Right cardiac atrium (tissue), 5 donors: ENCODE measurements around the gene MAP3K6. TPM values are rescaled to one million over a fixed set of nuclear protein-coding genes. Genes with fewer than 3 reads are reported as not detected.

Experiments
- ATAC-seq, 2 donors: fragments of 200-7000 bp; cut with Tn5 transposase; one replicate each; pipeline versions ENCODE4 v1.8.0 to v1.9.1; 2020; ENCODE audit warnings: moderate library complexity in 2 of 2, mild to moderate bottlenecking in 1 of 2
- DNase-seq, 3 donors: peaks; one replicate each; pipeline ENCODE4 v3.0.0-alpha.2; 2020
- H3K27ac ChIP-seq: one replicate; pipeline ENCODE4 v1.5.1; 2013; ENCODE audit warnings: mild to moderate bottlenecking, low read length, control low read depth, moderate library complexity
- H3K27me3 ChIP-seq: one replicate; pipeline ENCODE4 v1.6.1; 2013; ENCODE audit not compliant: control insufficient read depth, insufficient read depth
- H3K4me1 ChIP-seq: one replicate; pipeline ENCODE4 v1.6.1; 2013; ENCODE audit warnings: low read length; ENCODE audit not compliant: control insufficient read depth, insufficient read depth
- H3K4me3 ChIP-seq: one replicate; pipeline ENCODE4 v1.5.1; 2013; ENCODE audit warnings: low read length, control low read depth
- H3K9me3 ChIP-seq: one replicate; pipeline ENCODE4 v1.6.1; 2013; ENCODE audit warnings: low read length; ENCODE audit not compliant: control insufficient read depth
- WGBS: extraction: QIAGEN DNeasy Blood & Tissue Kit; methylation state at CpG from one replicate; pipeline ENCODE4 v1.1.7; 2013; 5-methylcytosine and 5-hydroxymethylcytosine counted together
- intact Hi-C, 4 donors: fragments of 100-400 bp; cut with DNase I; formaldehyde crosslinking; loops; one replicate each; pipeline versions ENCODE4 v1.11.0 to v1.14.0; 2022 to 2023
- polyA plus RNA-seq: library from polyadenylated mRNA; stranded (reverse); fragments of 200-250 nt; gene quantifications from one replicate; pipeline ENCODE4 v1.2.3, GENCODE V29; 2013
- total RNA-seq, 4 donors: library from RNA; stranded (reverse); fragmentation: NEBNext Ultra II Directional; extraction: Animal tissue kit (Norgen Biotek cat#: 25700); gene quantifications; one replicate each; pipeline ENCODE4 v1.2.1, GENCODE V29; 2021
- donor health status: healthy with polysubstance abuse.
- donor health status: DM: no; HTN: yes; CAD: no.
- donor health status: DM: no; HTN: no; CAD: no.
- donor health status: DM: no; HTN: yes; CAD: no; lungs with severe emphysema.
- donor health status: DM: yes; HTN: yes; CAD: no.

Gene MAP3K6
- total and polyA plus RNA-seq, 5 donors = 40.7 to 52.7 (median 47.5) TPM

DNA sequence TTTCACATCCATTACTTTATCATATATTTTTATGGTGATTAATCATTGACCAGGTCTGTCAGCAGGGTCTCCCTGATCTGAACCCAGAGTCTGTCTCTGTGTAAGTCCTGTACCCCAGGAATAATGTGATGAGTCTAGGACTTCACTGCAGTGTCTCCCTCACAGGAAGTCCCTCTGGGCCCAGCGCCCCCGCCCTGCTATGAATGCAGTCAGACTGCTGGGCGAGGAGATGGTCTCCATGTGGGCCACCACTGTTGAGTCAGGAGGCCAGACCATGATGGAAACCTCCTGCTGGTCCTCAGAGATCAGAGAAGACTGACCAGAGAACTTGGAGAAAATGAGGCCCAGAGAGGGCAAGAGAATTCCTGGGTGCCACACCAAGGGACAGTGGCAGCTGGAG, 35.3 kb downstream of the MAP3K6 start:
- Histone ChIP-seq H3K9me3 (no peaks in the 10 kb centered on the region), H3K4me1 (peaks cover 9% of the 10 kb centered on the region), H3K4me3 (no peak overlapping the region), H3K27me3 (no peaks in the 10 kb centered on the region), H3K27ac (peak overlapping the region; percentile 36)
- peak in 1 of 3 donors; percentile 37 for DNase-seq
- no peak for ATAC-seq
- intact Hi-C loops = no loop called here
- 86% methylated on average over 3 of the region's 3 CpGs for WGBS

DNA sequence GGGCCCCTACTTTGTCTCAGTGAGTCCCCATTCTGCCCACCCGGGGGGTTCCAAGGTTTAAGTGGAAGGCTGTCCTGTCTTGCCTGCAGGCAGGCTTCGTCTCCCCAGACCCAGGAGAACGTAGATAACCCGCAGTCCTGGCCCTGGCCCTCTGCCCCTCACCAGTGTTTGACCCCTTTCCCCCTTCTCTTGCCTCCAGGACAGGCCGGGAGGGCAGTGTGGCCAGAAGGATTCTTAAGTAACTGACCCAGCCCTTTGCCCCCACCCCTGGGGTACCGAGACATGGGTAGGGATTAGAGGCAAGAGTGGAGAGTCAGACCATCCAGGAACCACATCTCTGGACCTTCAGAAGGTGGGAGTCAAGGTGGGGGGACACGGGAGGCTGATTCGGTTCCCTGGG, 36.0 kb downstream of the MAP3K6 start:
- no peak for ATAC-seq
- no peaks in the 10 kb centered on the region for H3K9me3 ChIP-seq
- WGBS = 81% methylated on average over 8 of the region's 8 CpGs
- H3K4me1 ChIP-seq = peaks cover 9% of the 10 kb centered on the region
- no peaks in the 10 kb centered on the region for H3K27me3 ChIP-seq
- DNase-seq = peak in 2 of 3 donors; percentile 18 to 38
- intact Hi-C loops = no loop called here
- no peak overlapping the region for H3K27ac ChIP-seq
- no peak overlapping the region for H3K4me3 ChIP-seq

DNA sequence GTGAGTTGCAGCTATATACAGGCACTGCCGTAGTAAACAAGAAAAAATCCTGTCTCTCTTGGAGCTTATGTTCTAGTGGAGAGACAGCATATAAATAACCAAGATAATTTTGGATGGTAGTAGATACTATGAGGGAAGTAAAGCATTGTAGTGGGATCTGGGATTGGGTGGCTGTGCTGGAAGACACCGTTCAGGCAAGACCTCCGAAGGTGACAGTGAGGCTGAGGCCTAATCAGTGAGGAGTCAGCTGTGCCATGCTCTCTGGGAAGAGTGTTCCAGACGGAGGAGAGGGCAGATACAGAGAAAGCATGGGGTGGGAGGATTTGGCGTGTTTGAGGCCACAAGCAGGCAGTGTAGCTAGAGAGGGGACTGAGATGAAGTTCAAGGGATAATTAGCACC, 38.8 kb downstream of the MAP3K6 start:
- peaks cover 9% of the 10 kb centered on the region for H3K4me1 ChIP-seq
- intact Hi-C loops = no loop called here

DNA sequence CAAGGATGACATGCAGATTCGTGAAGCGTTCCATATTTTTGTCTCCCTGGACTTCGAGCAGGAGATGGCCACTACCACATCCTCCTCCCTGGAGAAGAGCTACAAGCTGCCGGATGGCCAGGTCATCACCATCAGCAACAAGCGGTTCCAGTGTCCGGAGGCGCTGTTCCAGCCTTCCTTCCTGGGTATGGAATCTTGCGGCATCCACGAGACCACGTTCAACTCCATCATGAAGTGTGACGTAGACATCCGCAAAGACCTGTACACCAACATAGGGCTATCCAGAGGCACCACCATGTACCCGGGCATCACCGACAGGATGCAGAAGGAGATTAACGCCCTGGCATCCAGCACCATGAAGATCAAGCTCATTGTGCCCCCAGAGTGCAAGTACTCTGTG, 41.5 kb downstream of the MAP3K6 start:
- DNase-seq (peak in 1 of 3 donors; percentile 24), ATAC-seq (no peak)
- Histone ChIP-seq H3K27me3 (no peaks in the 10 kb centered on the region), H3K27ac (no peak overlapping the region), H3K4me1 (peaks cover 7% of the 10 kb centered on the region), H3K4me3 (no peak overlapping the region), H3K9me3 (no peaks in the 10 kb centered on the region)
- intact Hi-C loops = no loop called here
- 85% methylated on average over 15 of the region's 15 CpGs for whole genome bisulfite sequencing

More for the DNA sequence above, 38.8 kb downstream of the MAP3K6 start:
- Histone ChIP-seq H3K9me3 (no peaks in the 10 kb centered on the region), H3K4me3 (no peak overlapping the region), H3K27ac (peak overlapping the region; percentile 17), H3K27me3 (no peaks in the 10 kb centered on the region)
- peak in 1 of 3 donors; percentile 26 for DNase-seq
- WGBS = 74% methylated on average over 5 of the region's 5 CpGs
- no peak for ATAC-seq

DNA sequence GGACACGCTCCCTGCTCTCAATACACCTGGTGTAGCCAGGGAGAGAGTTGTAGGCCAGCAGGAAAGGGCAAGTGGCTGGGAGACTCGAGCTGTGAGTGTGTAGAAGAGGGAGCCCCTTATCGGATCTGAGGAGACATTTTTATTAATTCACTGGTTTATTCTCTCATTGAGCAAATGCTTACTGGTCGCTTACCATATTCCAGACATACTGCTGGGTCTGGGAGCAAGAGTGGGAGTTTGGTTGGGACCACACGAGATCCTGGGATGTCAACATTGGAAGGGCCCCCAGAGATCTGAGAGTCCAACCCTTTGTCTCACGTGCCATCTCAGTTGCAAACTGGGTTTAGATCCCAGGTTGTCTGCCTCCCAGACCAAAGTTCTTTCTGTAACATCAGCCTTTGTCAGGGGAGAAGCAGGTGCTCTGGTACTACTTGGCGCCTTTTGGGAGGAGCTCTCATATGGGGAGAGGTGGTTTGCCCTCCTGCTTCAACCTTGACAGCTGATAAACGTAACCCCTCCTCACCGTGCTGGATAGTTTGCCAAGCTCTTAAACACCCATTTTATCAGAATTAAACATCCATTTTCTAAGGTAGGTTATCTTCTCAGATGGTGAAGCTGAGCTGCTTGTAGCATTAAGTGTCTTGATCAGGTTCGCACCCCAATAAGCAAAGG, 44.1 kb downstream of the MAP3K6 start:
- Histone ChIP-seq H3K4me1 (no peaks in the 10 kb centered on the region), H3K27ac (peak overlapping the region; percentile 88), H3K27me3 (no peaks in the 10 kb centered on the region), H3K9me3 (no peaks in the 10 kb centered on the region), H3K4me3 (peak overlapping the region; percentile 69)
- intact Hi-C loops = no loop called here
- ATAC-seq (no peak), DNase-seq (peak in 1 of 3 donors; percentile 24)
- WGBS = 10% methylated on average over 10 of the region's 10 CpGs

DNA sequence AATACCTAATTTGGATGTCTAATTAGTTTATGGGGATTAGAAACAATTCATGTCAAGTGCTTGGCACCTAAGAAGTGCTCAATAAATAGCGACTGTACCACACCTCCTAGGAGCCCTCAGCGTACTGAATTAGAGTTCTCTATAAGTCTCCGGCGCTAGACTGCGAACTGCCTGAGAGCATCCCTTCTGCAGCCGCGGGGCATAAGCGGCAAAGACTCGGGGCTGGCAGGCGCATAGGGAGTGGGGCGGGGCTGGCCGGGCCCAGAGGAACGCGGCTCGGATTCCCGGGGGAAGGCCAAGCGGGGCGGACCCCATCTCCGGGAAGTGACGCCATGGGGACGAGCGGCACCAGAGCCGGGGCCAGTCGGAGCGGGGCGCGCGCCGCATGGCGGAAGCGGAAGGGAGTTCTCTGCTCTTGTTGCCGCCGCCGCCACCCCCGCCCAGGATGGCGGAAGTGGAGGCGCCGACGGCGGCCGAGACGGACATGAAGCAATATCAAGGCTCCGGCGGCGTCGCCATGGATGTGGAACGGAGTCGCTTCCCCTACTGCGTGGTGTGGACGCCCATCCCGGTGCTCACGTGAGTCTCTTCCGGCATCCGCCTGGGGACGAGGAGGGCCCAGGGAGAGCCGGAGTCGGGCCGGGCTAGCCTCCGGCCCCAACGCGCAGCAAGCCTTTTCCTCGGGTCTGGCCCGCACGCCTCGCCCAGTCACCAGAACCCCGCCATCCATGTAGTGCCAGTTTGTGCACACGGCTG, 44.8 kb downstream of the MAP3K6 start, which contains the start of gene TMEM222:
TMEM222 (plus strand) TSS at position 351 of the 756 bp plus-strand sequence; CDS start at position 386, 35 bp downstream.
- under 1% methylated on average over 67 of the region's 67 CpGs for WGBS
- no peaks in the 10 kb centered on the region for H3K4me1 ChIP-seq
- ATAC-seq (peak; percentile 98 to 99), DNase-seq (peak; percentile 98 to 99 (median 99))
- H3K27ac ChIP-seq = peak within 1 kb of the TSS; percentile 88
- intact Hi-C loops = no loop called here
- H3K9me3 ChIP-seq = no peaks in the 10 kb centered on the region
- no peaks in the 10 kb centered on the region for H3K27me3 ChIP-seq
- H3K4me3 ChIP-seq = peak within 1 kb of the TSS; percentile 69

DNA sequence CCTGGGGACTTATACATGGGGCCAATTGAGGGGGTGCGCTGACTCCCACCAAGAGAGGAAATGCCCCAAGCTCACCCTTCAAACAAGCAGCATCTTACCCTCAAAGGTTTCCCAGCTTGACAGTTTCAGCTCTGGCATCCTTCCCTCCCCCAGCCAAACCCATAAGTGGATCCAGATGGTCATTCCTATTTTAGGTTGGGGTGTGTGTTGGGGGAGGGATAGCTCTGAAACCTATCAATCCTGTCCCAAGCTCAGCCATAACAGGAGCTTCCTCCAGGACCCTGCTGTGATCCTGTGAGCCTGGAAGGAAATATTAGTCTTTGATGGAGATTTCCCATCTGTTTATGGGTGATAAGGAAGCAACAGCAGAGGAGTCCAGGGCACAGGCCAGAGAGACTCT, 48.2 kb downstream of the MAP3K6 start:
- Histone ChIP-seq H3K4me3 (no peak overlapping the region), H3K9me3 (no peaks in the 10 kb centered on the region), H3K4me1 (no peaks in the 10 kb centered on the region), H3K27ac (no peak overlapping the region), H3K27me3 (no peaks in the 10 kb centered on the region)
- 81% methylated on average over 1 of the region's 1 CpG for WGBS
- ATAC-seq = no peak
- intact Hi-C loops = no loop called here
- peak in 1 of 3 donors; percentile 10 for DNase-seq

DNA sequence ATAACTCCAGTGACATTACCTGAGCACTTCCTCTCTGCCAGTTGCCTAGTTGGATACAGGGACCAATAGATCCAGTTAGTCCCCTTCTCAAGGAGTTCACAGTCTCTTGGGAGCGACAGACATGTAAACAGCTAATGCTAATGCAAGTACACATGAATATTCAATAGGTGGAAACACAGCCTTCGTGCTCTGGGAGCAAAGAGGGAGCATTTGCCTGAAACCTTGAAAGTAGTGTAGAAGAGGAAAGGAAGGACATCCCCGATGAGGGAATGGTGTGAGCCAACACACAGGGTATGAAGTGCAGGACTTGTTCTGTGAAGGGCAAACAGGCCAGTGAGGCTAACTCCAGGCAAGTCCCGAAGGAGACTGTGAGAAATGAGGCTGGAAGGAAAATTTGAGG, 48.6 kb downstream of the MAP3K6 start:
- ATAC-seq (no peak), DNase-seq (no peak)
- 24% methylated on average over 4 of the region's 4 CpGs for WGBS
- H3K27ac ChIP-seq = no peak overlapping the region
- no peaks in the 10 kb centered on the region for H3K4me1 ChIP-seq
- no peak overlapping the region for H3K4me3 ChIP-seq
- H3K9me3 ChIP-seq = no peaks in the 10 kb centered on the region
- H3K27me3 ChIP-seq = no peaks in the 10 kb centered on the region
- intact Hi-C loops = no loop called here

DNA sequence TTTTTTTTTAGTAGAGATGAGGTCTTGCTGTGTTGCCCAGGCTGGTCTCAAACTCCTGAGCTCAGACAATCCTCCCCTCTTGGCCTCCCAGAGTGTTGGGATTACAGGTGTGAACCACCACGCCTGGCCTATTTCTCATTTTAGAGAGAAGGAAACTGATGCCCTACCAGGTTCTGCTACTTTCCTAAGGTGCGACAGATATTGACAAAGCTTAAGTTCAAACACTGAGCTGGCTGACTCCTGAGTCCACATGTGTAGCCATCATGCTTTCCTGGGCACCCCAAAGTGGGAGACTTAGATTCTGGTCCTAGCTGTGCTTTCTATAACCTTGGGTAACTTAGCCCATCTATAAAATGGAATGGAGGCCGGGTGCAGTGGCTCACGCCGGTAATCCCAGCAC, 49.9 kb downstream of the MAP3K6 start:
- Histone ChIP-seq H3K4me3 (no peak overlapping the region), H3K4me1 (no peaks in the 10 kb centered on the region), H3K9me3 (no peaks in the 10 kb centered on the region), H3K27ac (no peak overlapping the region), H3K27me3 (no peaks in the 10 kb centered on the region)
- DNase-seq = no peak
- intact Hi-C loops = no loop called here
- no peak for ATAC-seq
- 86% methylated on average over 5 of the region's 5 CpGs for WGBS

DNA sequence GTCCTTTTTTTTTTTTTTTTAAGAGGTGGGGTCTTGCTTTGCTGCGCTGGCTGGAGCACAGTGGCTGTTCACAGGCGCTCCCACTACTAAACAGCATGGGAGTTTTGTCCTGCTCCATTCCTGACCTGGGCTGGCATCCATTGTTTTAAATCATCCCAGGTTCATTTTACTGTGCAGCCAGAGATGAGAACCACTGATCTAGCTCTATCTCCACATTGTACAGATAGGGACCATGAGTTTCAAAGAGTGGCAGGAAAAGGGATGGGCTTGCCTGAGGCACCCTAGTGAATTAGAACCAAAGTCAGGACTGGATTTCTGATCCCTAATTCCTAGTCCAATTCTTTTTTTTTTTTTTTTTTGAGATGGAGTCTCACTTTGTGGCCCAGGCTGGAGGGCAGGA, 52.0 kb downstream of the MAP3K6 start:
- ATAC-seq (peak in 1 of 2 donors; percentile 43), DNase-seq (no peak)
- intact Hi-C loops = no loop called here
- WGBS = 66% methylated on average over 2 of the region's 2 CpGs
- no peak overlapping the region for H3K4me3 ChIP-seq
- no peaks in the 10 kb centered on the region for H3K4me1 ChIP-seq
- no peaks in the 10 kb centered on the region for H3K9me3 ChIP-seq
- no peaks in the 10 kb centered on the region for H3K27me3 ChIP-seq
- no peak overlapping the region for H3K27ac ChIP-seq

DNA sequence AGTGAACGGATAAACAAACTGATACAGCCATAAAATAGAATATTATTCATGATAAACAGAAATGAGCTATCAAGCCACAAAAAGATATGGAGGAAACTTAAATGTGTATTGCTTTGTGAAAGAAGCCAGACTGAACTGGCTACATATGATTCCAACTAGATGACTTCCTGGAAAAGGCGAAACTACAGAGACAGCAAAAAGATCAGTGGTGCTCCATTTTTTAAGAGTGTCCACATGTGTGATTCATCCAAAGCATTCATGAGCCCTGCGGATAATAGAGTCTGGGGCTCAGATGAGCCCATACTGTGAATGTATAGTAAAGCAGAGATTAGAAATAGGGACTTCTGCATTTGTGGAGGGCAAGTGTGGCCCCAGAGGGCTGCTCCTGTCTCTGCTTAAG, 52.6 kb downstream of the MAP3K6 start:
- Histone ChIP-seq H3K4me3 (no peak overlapping the region), H3K27ac (no peak overlapping the region), H3K27me3 (no peaks in the 10 kb centered on the region), H3K4me1 (no peaks in the 10 kb centered on the region), H3K9me3 (no peaks in the 10 kb centered on the region)
- intact Hi-C loops = no loop called here
- ATAC-seq (no peak), DNase-seq (no peak)
- 69% methylated on average over 3 of the region's 3 CpGs for WGBS
